HepG2 (cell line): ENCODE measurements around the gene ITIH1. TPM values are rescaled to one million over a fixed set of nuclear protein-coding genes. Genes with fewer than 3 reads are reported as not detected.

Experiments
- DRAP1 ChIP-seq: IDR thresholded peaks from 2 replicates; pipeline ENCODE4 v1.6.1; 2016; ENCODE audit warnings: missing genetic modification reagents, missing compliant biosample characterization
- HNF4A ChIP-seq: sonication (generic); formaldehyde crosslinking; IDR thresholded peaks from 2 replicates; pipeline ENCODE4 v1.4.0; 2020; ENCODE audit warnings: missing genetic modification reagents
- NFE2L1 ChIP-seq: sonication (generic); formaldehyde crosslinking; IDR thresholded peaks from 2 replicates; pipeline ENCODE4 v1.4.0; 2020; ENCODE audit warnings: missing genetic modification reagents, mild to moderate bottlenecking, borderline replicate concordance
- PPARG ChIP-seq: conservative IDR thresholded peaks from 2 replicates; pipeline ENCODE4 v1.6.1; 2016; ENCODE audit warnings: missing biosample characterization, missing genetic modification reagents
- RFX5 ChIP-seq: IDR thresholded peaks from 2 replicates; pipeline ENCODE4 v1.6.1; 2011; ENCODE audit warnings: low read depth, low read length, improper control_type of control experiment
- RORA ChIP-seq: sonication (generic); formaldehyde crosslinking; IDR thresholded peaks from 2 replicates; pipeline ENCODE4 v1.5.0; 2020; ENCODE audit warnings: mild to moderate bottlenecking, missing genetic modification reagents, moderate library complexity
- RXRA ChIP-seq: sonication (generic); formaldehyde crosslinking; IDR thresholded peaks from 2 replicates; pipeline ENCODE4 v1.5.1; 2020; ENCODE audit warnings: missing genetic modification reagents
- SMC3 ChIP-seq: IDR thresholded peaks from 2 replicates; pipeline ENCODE4 v1.6.1; 2011; ENCODE audit warnings: low read length, improper control_type of control experiment
- SNAI1 ChIP-seq: sonication (generic); formaldehyde crosslinking; IDR thresholded peaks from 2 replicates; pipeline ENCODE4 v1.5.0; 2020; ENCODE audit warnings: mild to moderate bottlenecking, missing genetic modification reagents, borderline replicate concordance
- STAT6 ChIP-seq: sonication (generic); formaldehyde crosslinking; IDR thresholded peaks from 2 replicates; pipeline ENCODE4 v1.4.0; 2020; ENCODE audit warnings: missing genetic modification reagents, mild to moderate bottlenecking, borderline replicate concordance
- THAP11 ChIP-seq: IDR thresholded peaks from 2 replicates; pipeline ENCODE4 v1.6.1; 2016; ENCODE audit warnings: missing biosample characterization, missing genetic modification reagents
- ZBTB25 ChIP-seq: IDR thresholded peaks from 2 replicates; pipeline ENCODE4 v1.6.1; 2018; ENCODE audit warnings: missing genetic modification reagents
- ZNF570 ChIP-seq: sonication (generic); formaldehyde crosslinking; IDR thresholded peaks from 2 replicates; pipeline ENCODE4 v1.4.0; 2020; ENCODE audit warnings: mild to moderate bottlenecking, missing genetic modification reagents, borderline replicate concordance
- ZNF616 ChIP-seq: sonication (generic); formaldehyde crosslinking; IDR thresholded peaks from 2 replicates; pipeline ENCODE4 v1.5.0; 2020; ENCODE audit warnings: low read depth, mild to moderate bottlenecking, missing genetic modification reagents
- polyA plus RNA-seq, 8 experiments: library from polyadenylated mRNA; depleted of rRNA in 3 of 8; stranded (reverse) in 7 of 8; unstranded in 1 of 8; fragments of >200 nt; fragmentation: Illumina TruSeq in 4 of 8; extraction: Trizol in 4 of 8; gene quantifications; 2 replicates each; pipeline versions ENCODE4 v1.2.1 to v1.2.3, GENCODE V29; 2011 to 2016; ENCODE audit warnings: low read depth in 4 of 8, missing spikeins in 1 of 8, mixed read lengths in 1 of 8; ENCODE audit not compliant: insufficient read depth in 1 of 8
- total RNA-seq, 5 experiments: library from RNA; depleted of rRNA; stranded (reverse); fragments of >200 nt; fragmentation: Illumina TruSeq; extraction: Trizol; gene quantifications; 2 replicates each; pipeline ENCODE4 v1.2.3, GENCODE V29; 2016; ENCODE audit warnings: low read depth in 1 of 5
- TF ChIP-seq, protein P1 (sequence below): sonication (generic); formaldehyde crosslinking; IDR thresholded peaks from 2 replicates; pipeline ENCODE4 v1.8.0; 2022; ENCODE audit warnings: missing genetic modification reagents, mild to moderate bottlenecking, moderate library complexity, borderline replicate concordance
- TF ChIP-seq, protein P2 (sequence below): sonication (generic); formaldehyde crosslinking; IDR thresholded peaks from 2 replicates; pipeline ENCODE4 v1.5.0; 2020; ENCODE audit warnings: mild to moderate bottlenecking, missing genetic modification reagents
- TF ChIP-seq, protein P3 (sequence below): sonication (generic); formaldehyde crosslinking; conservative IDR thresholded peaks from 2 replicates; pipeline ENCODE4 v1.8.0; 2022; ENCODE audit warnings: missing genetic modification reagents

Gene ITIH1
- total and polyA plus RNA-seq, 2 of the 13 experiments (the other 11 are each of a cell fraction or from before 2014, with no cell fraction given) = 12.3 to 19.6 TPM

DNA sequence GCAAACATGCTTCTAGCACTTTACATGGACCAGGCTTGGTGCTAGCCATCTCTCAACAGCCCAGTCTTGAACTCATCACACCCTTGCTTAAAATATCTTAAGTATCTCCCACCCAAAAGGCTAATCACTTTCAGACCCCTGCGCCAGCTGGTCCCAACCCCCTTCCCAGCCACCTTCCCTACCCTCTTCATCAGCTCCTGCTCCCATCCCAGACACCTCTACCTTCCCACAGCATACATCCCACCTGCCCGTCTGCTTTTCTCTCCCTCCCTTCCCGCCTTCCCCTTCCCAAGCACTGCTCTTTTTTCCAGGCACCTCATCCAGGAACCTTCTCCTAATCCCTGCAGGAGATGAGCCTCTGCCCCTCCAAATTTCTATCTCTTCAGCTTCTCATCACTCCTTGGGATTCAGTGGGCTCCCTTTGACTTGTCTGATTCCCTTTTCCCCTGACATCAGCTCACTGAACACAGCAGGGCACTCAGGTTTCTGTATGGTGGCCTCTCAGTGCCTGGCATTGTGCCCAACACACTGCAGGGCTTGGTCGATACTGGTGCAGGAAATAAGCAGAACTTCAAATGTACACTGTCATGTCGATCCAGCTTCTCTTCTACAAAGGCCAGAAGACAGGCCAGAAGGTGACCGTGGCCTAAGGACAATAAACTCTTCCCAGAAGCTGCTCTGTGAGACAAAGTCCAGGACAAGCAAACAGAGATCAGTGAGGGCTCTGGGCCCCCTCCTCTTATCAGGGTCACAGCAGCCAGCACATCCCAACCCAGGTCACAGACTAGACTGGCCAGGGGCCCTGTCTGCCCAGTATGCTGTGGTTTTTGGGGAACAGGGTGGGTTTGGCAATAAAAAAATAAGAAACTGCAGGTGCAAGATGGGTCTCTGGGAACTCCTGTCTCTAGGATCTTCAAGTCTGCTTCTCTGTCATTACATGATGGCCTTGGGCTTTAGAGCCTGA lies 2.2 kb upstream of the ITIH1 start (continued):
- TF ChIP-seq, protein P1, sequence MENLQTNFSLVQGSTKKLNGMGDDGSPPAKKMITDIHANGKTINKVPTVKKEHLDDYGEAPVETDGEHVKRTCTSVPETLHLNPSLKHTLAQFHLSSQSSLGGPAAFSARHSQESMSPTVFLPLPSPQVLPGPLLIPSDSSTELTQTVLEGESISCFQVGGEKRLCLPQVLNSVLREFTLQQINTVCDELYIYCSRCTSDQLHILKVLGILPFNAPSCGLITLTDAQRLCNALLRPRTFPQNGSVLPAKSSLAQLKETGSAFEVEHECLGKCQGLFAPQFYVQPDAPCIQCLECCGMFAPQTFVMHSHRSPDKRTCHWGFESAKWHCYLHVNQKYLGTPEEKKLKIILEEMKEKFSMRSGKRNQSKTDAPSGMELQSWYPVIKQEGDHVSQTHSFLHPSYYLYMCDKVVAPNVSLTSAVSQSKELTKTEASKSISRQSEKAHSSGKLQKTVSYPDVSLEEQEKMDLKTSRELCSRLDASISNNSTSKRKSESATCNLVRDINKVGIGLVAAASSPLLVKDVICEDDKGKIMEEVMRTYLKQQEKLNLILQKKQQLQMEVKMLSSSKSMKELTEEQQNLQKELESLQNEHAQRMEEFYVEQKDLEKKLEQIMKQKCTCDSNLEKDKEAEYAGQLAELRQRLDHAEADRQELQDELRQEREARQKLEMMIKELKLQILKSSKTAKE (CRISPR knock-in tag) = peak; percentile 93
- peak; percentile 82 for TF ChIP-seq PPARG
- no peak for TF ChIP-seq SNAI1
- TF ChIP-seq NFE2L1 (CRISPR knock-in tag) = no peak
- no peak for TF ChIP-seq RFX5
- TF ChIP-seq THAP11 (CRISPR knock-in tag) = peak; percentile 56
- TF ChIP-seq, protein P2, sequence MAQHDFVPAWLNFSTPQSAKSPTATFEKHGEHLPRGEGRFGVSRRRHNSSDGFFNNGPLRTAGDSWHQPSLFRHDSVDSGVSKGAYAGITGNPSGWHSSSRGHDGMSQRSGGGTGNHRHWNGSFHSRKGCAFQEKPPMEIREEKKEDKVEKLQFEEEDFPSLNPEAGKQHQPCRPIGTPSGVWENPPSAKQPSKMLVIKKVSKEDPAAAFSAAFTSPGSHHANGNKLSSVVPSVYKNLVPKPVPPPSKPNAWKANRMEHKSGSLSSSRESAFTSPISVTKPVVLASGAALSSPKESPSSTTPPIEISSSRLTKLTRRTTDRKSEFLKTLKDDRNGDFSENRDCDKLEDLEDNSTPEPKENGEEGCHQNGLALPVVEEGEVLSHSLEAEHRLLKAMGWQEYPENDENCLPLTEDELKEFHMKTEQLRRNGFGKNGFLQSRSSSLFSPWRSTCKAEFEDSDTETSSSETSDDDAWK = no peak
- TF ChIP-seq SMC3 = no peak; the same call in 1 of the 2 replicates
- TF ChIP-seq DRAP1 = peak; percentile 70
- TF ChIP-seq ZNF570 = no peak
- TF ChIP-seq RXRA = peak; percentile 98
- TF ChIP-seq HNF4A (CRISPR knock-in tag) = peak; percentile 100
- TF ChIP-seq RORA (CRISPR knock-in tag) = peak; percentile 94; the same call in 1 of the 2 replicates
- TF ChIP-seq, protein P3, sequence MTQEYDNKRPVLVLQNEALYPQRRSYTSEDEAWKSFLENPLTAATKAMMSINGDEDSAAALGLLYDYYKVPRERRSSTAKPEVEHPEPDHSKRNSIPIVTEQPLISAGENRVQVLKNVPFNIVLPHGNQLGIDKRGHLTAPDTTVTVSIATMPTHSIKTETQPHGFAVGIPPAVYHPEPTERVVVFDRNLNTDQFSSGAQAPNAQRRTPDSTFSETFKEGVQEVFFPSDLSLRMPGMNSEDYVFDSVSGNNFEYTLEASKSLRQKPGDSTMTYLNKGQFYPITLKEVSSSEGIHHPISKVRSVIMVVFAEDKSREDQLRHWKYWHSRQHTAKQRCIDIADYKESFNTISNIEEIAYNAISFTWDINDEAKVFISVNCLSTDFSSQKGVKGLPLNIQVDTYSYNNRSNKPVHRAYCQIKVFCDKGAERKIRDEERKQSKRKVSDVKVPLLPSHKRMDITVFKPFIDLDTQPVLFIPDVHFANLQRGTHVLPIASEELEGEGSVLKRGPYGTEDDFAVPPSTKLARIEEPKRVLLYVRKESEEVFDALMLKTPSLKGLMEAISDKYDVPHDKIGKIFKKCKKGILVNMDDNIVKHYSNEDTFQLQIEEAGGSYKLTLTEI (CRISPR knock-in tag) = no peak
- no peak for TF ChIP-seq ZNF616 (CRISPR knock-in tag)
- TF ChIP-seq ZBTB25 (CRISPR knock-in tag) = peak; percentile 84; the same call in 1 of the 2 replicates
- no peak for TF ChIP-seq STAT6 (CRISPR knock-in tag)
